Caco-2 (cell line): ENCODE data around the gene INAFM1. TPM values are rescaled to one million over a fixed set of nuclear protein-coding genes. Genes with fewer than 3 reads are reported as not detected.
"Not testable (repeated sequence)": the region's sequence is repeated elsewhere in the genome, so short reads cannot be mapped to it uniquely, and the experiment has no call there.

ENCODE experiments used
- BruUV-seq: library from RNA; stranded (reverse); fragments of 400-500 nt; replicated peaks from 2 replicates; lab custom pipeline; 2021; lab: Mats Ljungman, UMichigan
- CTCF ChIA-PET: fragments of 300-600 bp; sonication (Branson Sonifier 250); formaldehyde crosslinking; loops from one replicate; lab custom pipeline; 2022; ENCODE audit warnings: antibody characterized with exemption; lab: Charles Lee
- POLR2A ChIA-PET: fragments of 300-600 bp; sonication (Branson Sonifier 250); formaldehyde crosslinking; loops from one replicate; lab custom pipeline; 2022; ENCODE audit warnings: antibody characterized with exemption; lab: Charles Lee
- DNase-seq, 2 experiments: peaks; one replicate each; pipeline versions ENCODE4 v3.0.0 to v3.0.0-alpha.2; 2020 to 2022
- H3K27me3 ChIP-seq: replicated peaks from 2 replicates; pipeline ENCODE4 v1.6.0; 2011; ENCODE audit warnings: low read length; ENCODE audit not compliant: control insufficient read depth, insufficient read depth
- H3K36me3 ChIP-seq: 2 replicates; pipeline ENCODE4 v1.5.1; 2011; ENCODE audit warnings: low read length; ENCODE audit not compliant: control insufficient read depth, insufficient read depth
- H3K4me1 ChIP-seq: fragments of 250-450 bp; sonication (Bioruptor Pico); 2 replicates; pipeline ENCODE4 v1.5.1; 2020; ENCODE audit warnings: mild to moderate bottlenecking
- H3K4me3 ChIP-seq: 2 replicates; pipeline ENCODE4 v1.5.1; 2011; ENCODE audit warnings: low read depth, mild to moderate bottlenecking, control low read depth, low read length
- H3K9me3 ChIP-seq: fragments of 250-450 bp; sonication (Bioruptor Pico); 2 replicates; pipeline ENCODE4 v1.5.1; 2020; ENCODE audit warnings: mild to moderate bottlenecking, moderate library complexity
- H3K27ac Mint-ChIP-seq: one replicate; pipeline ENCODE4 v1.8.0; 2022; ENCODE audit warnings: mixed read lengths; ENCODE audit not compliant: unreplicated experiment
- H3K27me3 Mint-ChIP-seq: one replicate; pipeline ENCODE4 v1.8.0; 2022; ENCODE audit warnings: mixed read lengths; ENCODE audit not compliant: insufficient read depth, unreplicated experiment
- H3K36me3 Mint-ChIP-seq: one replicate; pipeline ENCODE4 v1.8.0; 2022; ENCODE audit warnings: mild to moderate bottlenecking, mixed read lengths; ENCODE audit not compliant: insufficient read depth, unreplicated experiment
- H3K4me1 Mint-ChIP-seq: one replicate; pipeline ENCODE4 v1.8.0; 2022; ENCODE audit warnings: low read depth, mixed read lengths; ENCODE audit not compliant: unreplicated experiment
- H3K4me3 Mint-ChIP-seq: one replicate; pipeline ENCODE4 v1.8.0; 2022; ENCODE audit warnings: mild to moderate bottlenecking, moderate library complexity, mixed read lengths; ENCODE audit not compliant: unreplicated experiment
- H3K9me3 Mint-ChIP-seq: one replicate; pipeline ENCODE4 v1.8.0; 2022; ENCODE audit warnings: mixed read lengths; ENCODE audit not compliant: unreplicated experiment
- CTCF ChIP-seq, 2 experiments: fragments of 200-600 bp in 1 of 2; IDR thresholded peaks; 1 replicate in 1 of 2; 2 replicates in 1 of 2; pipeline versions ENCODE4 v1.5.1 to v1.8.0; 2011 to 2022; ENCODE audit warnings: antibody characterized with exemption in 1 of 2, control low read depth in 1 of 2, inconsistent platforms in 1 of 2, low read depth in 1 of 2, low read length in 1 of 2, mild to moderate bottlenecking in 1 of 2, moderate library complexity in 1 of 2; ENCODE audit not compliant: insufficient read depth in 1 of 2, severe bottlenecking in 1 of 2, unreplicated experiment in 1 of 2
- intact Hi-C: fragments of 100-400 bp; cut with micrococcal nuclease; formaldehyde crosslinking; loops from one replicate; pipeline ENCODE4 v1.10.0; 2022; ENCODE audit not compliant: unreplicated experiment
- total RNA-seq: library from RNA; stranded (reverse); gene quantifications from 2 replicates; pipeline ENCODE4 v1.2.3, GENCODE V29; 2022

INAFM1 gene
- total RNA-seq, 1 experiment from 2014 or later: 10.4 TPM

GRCh38 chr19:47284324-47284899 is 9.7 kb downstream of the INAFM1 start:
- intact Hi-C loops: loop anchor here (1.0 to 5.0 kb wide), 2 partner anchors 107 to 143 kb away; no protein-coding TSS in a partner anchor
- Mint-ChIP-seq H3K4me3 (no peak overlapping the region), H3K27me3 (no peaks in the 10 kb centered on the region), H3K36me3 (peaks cover 8% of the 10 kb centered on the region), H3K4me1 (peaks cover 14% of the 10 kb centered on the region), H3K9me3 (no peaks in the 10 kb centered on the region), H3K27ac (no peak overlapping the region)
- ChIA-PET CTCF (interaction anchor here (0.7 to 1.2 kb wide), 4 partner anchors 9 to 144 kb away, joined by 3 to 5 read pairs (median 4); partner anchors contain the start of gene CCDC9), POLR2A (no interaction called here)
- Histone ChIP-seq H3K36me3 (no peaks in the 10 kb centered on the region), H3K4me1 (peaks cover 10% of the 10 kb centered on the region), H3K4me3 (no peak overlapping the region), H3K9me3 (no peaks in the 10 kb centered on the region), H3K27me3 (no peaks in the 10 kb centered on the region)
- TF ChIP-seq CTCF (IDR thresholded peaks at IDR 0.05; ENCODE audit: insufficient read depth in 1 of 2, low read depth in 1 of 2, low read length in 1 of 2, severe bottlenecking in 1 of 2, unreplicated experiment in 1 of 2): peak; percentile 66 to 83
- DNase-seq: peak in 1 of 2 experiments; percentile 78
- no TSS peak for BruUV-seq

GRCh38 chr19:47296036-47296435 is 21.4 kb downstream of the INAFM1 start:
- no peaks in the 10 kb centered on the region for H3K9me3 ChIP-seq
- ChIA-PET POLR2A (no interaction called here), CTCF (interaction anchor here (0.9 to 1.2 kb wide), 3 partner anchors 21 to 132 kb away, joined by 3 to 7 read pairs (median 5); partner anchors contain the start of genes DHX34 and INAFM1)
- H3K36me3 Mint-ChIP-seq: no peaks in the 10 kb centered on the region
- no peaks in the 10 kb centered on the region for H3K27me3 Mint-ChIP-seq
- H3K27ac Mint-ChIP-seq: peak overlapping the region; percentile 64
- no peaks in the 10 kb centered on the region for H3K9me3 Mint-ChIP-seq
- no TSS peak for BruUV-seq
- TF ChIP-seq CTCF (IDR thresholded peaks at IDR 0.05; ENCODE audit: insufficient read depth in 1 of 2, low read depth in 1 of 2, low read length in 1 of 2, severe bottlenecking in 1 of 2, unreplicated experiment in 1 of 2): peak; percentile 78 to 89
- intact Hi-C loops: loop anchor here (1.0 to 5.0 kb wide), 4 partner anchors 9 to 131 kb away; partner anchors contain the start of gene DHX34
- peak; percentile 89 to 92 for DNase-seq
- no peaks in the 10 kb centered on the region for H3K36me3 ChIP-seq
- H3K27me3 ChIP-seq: no peaks in the 10 kb centered on the region
- no peak overlapping the region for H3K4me3 ChIP-seq
- peaks cover 7% of the 10 kb centered on the region for H3K4me1 Mint-ChIP-seq
- H3K4me3 Mint-ChIP-seq: no peak overlapping the region
- no peaks in the 10 kb centered on the region for H3K4me1 ChIP-seq

GRCh38 chr19:47300867-47301266 is 26.2 kb downstream of the INAFM1 start:
- H3K27ac Mint-ChIP-seq, H3K27me3 ChIP-seq, H3K36me3 Mint-ChIP-seq, DNase-seq, POLR2A ChIA-PET, BruUV-seq, H3K27me3 Mint-ChIP-seq, H3K4me1 ChIP-seq, intact Hi-C loops, H3K36me3 ChIP-seq, H3K4me3 Mint-ChIP-seq, H3K9me3 ChIP-seq, H3K9me3 Mint-ChIP-seq, H3K4me3 ChIP-seq: not testable (repeated sequence)
- CTCF ChIA-PET: interaction anchor here (1.3 to 2.5 kb wide), 2 partner anchors 10 to 48 kb away, joined by 3 to 8 read pairs; partner anchors contain the start of gene DHX34
- peaks cover 15% of the 10 kb centered on the region for H3K4me1 Mint-ChIP-seq
